ENCODE data around the gene NKRF. TPM values are rescaled to one million over a fixed set of nuclear protein-coding genes. Genes with fewer than 3 reads are reported as not detected.
A peak's percentile ranks its signal among the peaks of the same experiment; 100 is the strongest.

NKRF gene
- 6.8 and 7.7 TPM in 2 replicates for total RNA-seq

DNA sequence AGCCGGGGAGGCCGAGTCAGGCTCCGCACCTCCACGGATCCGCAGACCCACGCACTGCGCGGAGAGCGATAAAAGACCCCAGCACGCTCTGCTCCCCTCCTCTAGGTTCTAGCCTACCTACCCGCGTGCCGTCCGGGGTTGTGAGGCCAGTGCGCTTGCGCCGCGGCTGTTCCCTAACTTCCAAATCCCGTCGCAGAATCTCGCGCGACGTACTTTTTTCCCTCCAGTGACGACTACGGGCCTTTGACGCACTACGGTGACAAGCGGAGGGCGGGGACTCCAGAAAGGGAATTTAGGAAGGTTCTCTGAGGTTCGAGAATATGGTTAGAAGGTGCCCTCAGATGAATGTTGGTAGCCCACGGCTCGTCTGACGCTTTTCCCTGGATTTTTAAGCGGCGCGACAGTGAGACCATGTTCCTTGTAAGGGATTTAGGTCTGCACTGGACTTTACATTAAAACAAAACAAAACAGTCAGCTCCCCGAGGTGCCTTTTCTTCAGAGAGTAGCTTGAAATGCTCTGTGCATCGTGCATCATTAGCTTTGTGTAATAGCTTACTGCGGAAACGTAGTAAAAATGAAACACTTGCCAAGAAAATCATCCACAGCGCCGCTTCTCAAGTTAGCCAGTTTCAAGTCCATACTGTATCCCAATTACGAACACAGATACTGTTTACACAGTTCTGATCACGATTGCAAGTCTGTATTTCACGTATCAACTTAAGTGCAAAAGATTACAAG, at the start of gene NKRF:
Gene NKRF, minus strand, starts transcription at position 145 of the 738 bp plus-strand sequence.
- peak; percentile 61 for DNase-seq (ENCODE audit: low read depth)
- Histone ChIP-seq H3K36me3 (ENCODE audit: control insufficient read depth, insufficient read depth, low read length) (no peaks in the 10 kb centered on the region), H3K4me3 (ENCODE audit: low read depth, low read length) (peak within 1 kb of the TSS; percentile 94), H3K27me3 (ENCODE audit: control insufficient read depth, insufficient read depth, low read length) (no peaks in the 10 kb centered on the region)
- TF ChIP-seq, protein P1, sequence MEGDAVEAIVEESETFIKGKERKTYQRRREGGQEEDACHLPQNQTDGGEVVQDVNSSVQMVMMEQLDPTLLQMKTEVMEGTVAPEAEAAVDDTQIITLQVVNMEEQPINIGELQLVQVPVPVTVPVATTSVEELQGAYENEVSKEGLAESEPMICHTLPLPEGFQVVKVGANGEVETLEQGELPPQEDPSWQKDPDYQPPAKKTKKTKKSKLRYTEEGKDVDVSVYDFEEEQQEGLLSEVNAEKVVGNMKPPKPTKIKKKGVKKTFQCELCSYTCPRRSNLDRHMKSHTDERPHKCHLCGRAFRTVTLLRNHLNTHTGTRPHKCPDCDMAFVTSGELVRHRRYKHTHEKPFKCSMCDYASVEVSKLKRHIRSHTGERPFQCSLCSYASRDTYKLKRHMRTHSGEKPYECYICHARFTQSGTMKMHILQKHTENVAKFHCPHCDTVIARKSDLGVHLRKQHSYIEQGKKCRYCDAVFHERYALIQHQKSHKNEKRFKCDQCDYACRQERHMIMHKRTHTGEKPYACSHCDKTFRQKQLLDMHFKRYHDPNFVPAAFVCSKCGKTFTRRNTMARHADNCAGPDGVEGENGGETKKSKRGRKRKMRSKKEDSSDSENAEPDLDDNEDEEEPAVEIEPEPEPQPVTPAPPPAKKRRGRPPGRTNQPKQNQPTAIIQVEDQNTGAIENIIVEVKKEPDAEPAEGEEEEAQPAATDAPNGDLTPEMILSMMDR (IDR thresholded peaks at IDR 0.05; ENCODE audit: insufficient read depth, low read length, poor library complexity, severe bottlenecking) = no peak

DNA sequence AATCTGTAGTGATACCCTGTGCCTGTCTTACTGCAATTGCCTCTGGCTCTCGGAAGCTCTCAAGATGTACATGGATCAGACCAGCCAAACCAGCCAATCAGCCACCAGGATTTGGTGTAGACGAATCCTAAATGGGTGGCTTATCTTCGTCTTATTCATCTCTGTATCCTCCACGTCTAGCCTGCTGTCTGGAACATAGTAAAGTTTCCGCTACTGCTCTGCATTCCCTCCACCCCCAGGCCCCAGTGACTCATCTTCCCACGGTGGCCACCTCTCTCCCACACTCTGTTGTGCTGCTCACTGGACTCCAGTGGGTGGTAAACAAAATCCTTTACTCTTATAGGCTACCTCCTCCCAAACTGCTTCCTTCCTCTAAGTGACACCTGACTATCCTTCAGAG, 48.9 kb upstream of the NKRF start:
- Histone ChIP-seq H3K4me3 (ENCODE audit: low read depth, low read length) (no peak overlapping the region), H3K27me3 (ENCODE audit: control insufficient read depth, insufficient read depth, low read length) (no peaks in the 10 kb centered on the region), H3K36me3 (ENCODE audit: control insufficient read depth, insufficient read depth, low read length) (no peaks in the 10 kb centered on the region)
- TF ChIP-seq, protein P1 (IDR thresholded peaks at IDR 0.05; ENCODE audit: insufficient read depth, low read length, poor library complexity, severe bottlenecking) = no peak
- DNase-seq (ENCODE audit: low read depth) = peak; percentile 26

DNA sequence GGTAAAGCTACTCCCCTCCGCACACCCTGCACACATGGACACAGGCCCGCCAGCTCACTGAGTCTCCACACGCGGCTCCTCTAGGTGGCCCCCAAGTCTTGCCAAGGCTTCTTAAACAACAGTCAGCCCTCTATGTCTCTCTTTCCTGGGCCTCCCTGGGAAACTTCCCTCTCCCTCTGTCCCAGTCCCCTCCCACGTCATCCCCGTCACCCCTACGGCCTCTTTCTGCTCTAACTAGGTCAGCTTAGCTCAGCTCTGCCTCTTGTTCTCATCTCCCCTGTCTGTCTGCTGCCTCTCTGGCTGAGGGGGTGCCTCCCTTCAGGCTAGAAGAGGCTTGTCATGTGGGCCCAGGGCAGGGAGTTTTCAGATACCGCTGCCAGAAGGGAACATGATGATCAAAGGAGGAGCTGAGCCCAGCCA, 47.9 kb upstream of the NKRF start:
- TF ChIP-seq, protein P1 (IDR thresholded peaks at IDR 0.05; ENCODE audit: insufficient read depth, low read length, poor library complexity, severe bottlenecking) = no peak
- no peak overlapping the region for H3K4me3 ChIP-seq (ENCODE audit: low read depth, low read length)
- DNase-seq (ENCODE audit: low read depth) = no peak
- H3K36me3 ChIP-seq (ENCODE audit: control insufficient read depth, insufficient read depth, low read length) = no peaks in the 10 kb centered on the region
- H3K27me3 ChIP-seq (ENCODE audit: control insufficient read depth, insufficient read depth, low read length) = no peaks in the 10 kb centered on the region

DNA sequence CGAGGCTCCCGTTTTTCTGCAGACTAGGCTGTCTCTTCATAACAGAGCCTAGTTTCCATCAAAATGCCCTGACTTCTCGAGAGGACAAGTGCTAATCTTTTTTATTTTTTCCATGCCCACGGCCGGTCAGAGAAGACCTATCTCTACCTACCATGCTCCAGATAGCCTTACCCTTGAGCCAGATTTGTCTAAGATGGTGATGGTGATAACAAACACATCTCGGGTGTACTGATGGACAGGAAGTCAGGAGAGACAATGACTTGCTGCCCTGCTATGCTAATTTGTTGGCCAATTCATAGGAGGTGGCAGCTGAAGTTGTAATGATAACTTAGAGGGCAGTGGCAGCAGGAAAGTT, 42.2 kb upstream of the NKRF start:
- Histone ChIP-seq H3K36me3 (ENCODE audit: control insufficient read depth, insufficient read depth, low read length) (no peaks in the 10 kb centered on the region), H3K4me3 (ENCODE audit: low read depth, low read length) (no peak overlapping the region), H3K27me3 (ENCODE audit: control insufficient read depth, insufficient read depth, low read length) (no peaks in the 10 kb centered on the region)
- TF ChIP-seq, protein P1 (IDR thresholded peaks at IDR 0.05; ENCODE audit: insufficient read depth, low read length, poor library complexity, severe bottlenecking) = no peak
- DNase-seq (ENCODE audit: low read depth) = no peak

DNA sequence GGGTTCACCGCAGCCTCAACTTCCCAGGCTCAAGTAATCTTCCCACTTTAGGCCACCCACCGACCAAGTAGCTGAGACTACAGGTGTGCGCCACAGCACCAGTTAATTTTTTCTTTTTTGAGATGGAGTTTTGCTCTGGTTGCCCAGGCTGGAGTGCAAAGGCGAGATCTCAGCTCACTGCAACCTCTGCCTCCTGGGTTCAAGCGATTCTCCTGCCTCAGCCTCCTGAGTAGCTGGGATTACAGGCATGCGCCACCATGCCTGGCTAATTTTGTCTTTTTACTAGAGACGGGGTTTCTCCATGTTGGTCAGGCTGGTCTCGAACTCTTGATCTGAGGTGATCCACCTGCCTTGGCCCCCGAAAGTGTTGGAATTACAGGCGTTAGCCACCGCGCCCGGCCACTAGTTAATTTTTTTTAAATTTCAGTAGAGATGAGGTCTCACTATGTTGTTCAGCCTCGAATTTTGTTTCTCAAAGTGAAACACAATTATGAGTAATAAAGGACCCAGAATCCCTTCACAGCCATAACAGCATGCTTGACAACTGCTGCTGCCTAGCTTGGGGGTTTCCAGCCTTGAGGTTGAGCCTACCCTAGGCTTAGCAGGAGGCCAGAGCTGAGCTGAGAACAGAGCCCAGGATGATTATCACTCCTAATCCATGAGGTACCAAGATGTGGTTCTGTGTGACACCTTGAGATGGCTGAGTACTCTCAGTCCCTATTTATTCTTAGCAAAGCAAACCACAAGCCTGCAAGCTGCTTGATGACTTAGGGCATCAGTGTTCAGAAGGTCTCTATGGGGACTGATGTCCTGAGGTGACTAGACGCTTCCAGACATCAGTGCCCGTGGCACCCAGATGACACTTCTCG, 41.6 kb upstream of the NKRF start:
- Histone ChIP-seq H3K4me3 (ENCODE audit: low read depth, low read length) (no peak overlapping the region), H3K36me3 (ENCODE audit: control insufficient read depth, insufficient read depth, low read length) (no peaks in the 10 kb centered on the region), H3K27me3 (ENCODE audit: control insufficient read depth, insufficient read depth, low read length) (no peaks in the 10 kb centered on the region)
- no peak for DNase-seq (ENCODE audit: low read depth)
- TF ChIP-seq, protein P1 (IDR thresholded peaks at IDR 0.05; ENCODE audit: insufficient read depth, low read length, poor library complexity, severe bottlenecking) = no peak
